ENCODE measurements around the gene CARD11.
"Not testable (repeated sequence)": the region's sequence is repeated elsewhere in the genome, so short reads cannot be mapped to it uniquely, and the experiment has no call there.

CARD11 gene

GRCh38 chr7:2959828-2960599 lies 83.7 kb downstream of the CARD11 start:
- DNase-seq = no peak

- DNase-seq = no peak
These were observed 84.5 kb downstream of the CARD11 start for GRCh38 chr7:2959103-2959680.

- DNase-seq = no peak
These were observed 85.1 kb downstream of the CARD11 start for GRCh38 chr7:2958416-2959102.

GRCh38 chr7:2957369-2957727 lies 86.3 kb downstream of the CARD11 start:
- DNase-seq = not testable (repeated sequence)

- DNase-seq = no peak
These were observed 86.9 kb downstream of the CARD11 start for GRCh38 chr7:2956526-2957368.

GRCh38 chr7:2956076-2956475 lies 87.6 kb downstream of the CARD11 start:
- no peak for DNase-seq

GRCh38 chr7:2955269-2955668 lies 88.4 kb downstream of the CARD11 start:
- no peak for DNase-seq

GRCh38 chr7:2954433-2954853 lies 89.2 kb downstream of the CARD11 start:
- peak in 1 of 6 experiments; percentile 8 for DNase-seq

- no peak for DNase-seq
These were observed 89.9 kb downstream of the CARD11 start for GRCh38 chr7:2953588-2954407.

- DNase-seq = no peak
These were observed 90.6 kb downstream of the CARD11 start for GRCh38 chr7:2953099-2953498.

- DNase-seq = no peak
These were observed 91.4 kb downstream of the CARD11 start for GRCh38 chr7:2952316-2952715.

- no peak for DNase-seq
These were observed 93.1 kb downstream of the CARD11 start for GRCh38 chr7:2950578-2950977.

- DNase-seq = no peak
These were observed 94.9 kb downstream of the CARD11 start for GRCh38 chr7:2948749-2949148.

GRCh38 chr7:2947058-2947780 lies 96.4 kb downstream of the CARD11 start:
- no peak for DNase-seq

GRCh38 chr7:2945171-2945570 lies 98.5 kb downstream of the CARD11 start:
- DNase-seq = no peak

GRCh38 chr7:2944739-2945138 lies 98.9 kb downstream of the CARD11 start:
- DNase-seq = no peak

- no peak for DNase-seq
These were observed 99.6 kb downstream of the CARD11 start for GRCh38 chr7:2943851-2944601.

GRCh38 chr7:2941216-2941859 lies 102.3 kb downstream of the CARD11 start:
- DNase-seq = no peak

- DNase-seq = no peak
These were observed 103.2 kb downstream of the CARD11 start for GRCh38 chr7:2940466-2940865.

- DNase-seq = no peak
These were observed 104.3 kb downstream of the CARD11 start for GRCh38 chr7:2939193-2939885.
